Measurements from ENCODE around the gene CFDP1.

DNA sequence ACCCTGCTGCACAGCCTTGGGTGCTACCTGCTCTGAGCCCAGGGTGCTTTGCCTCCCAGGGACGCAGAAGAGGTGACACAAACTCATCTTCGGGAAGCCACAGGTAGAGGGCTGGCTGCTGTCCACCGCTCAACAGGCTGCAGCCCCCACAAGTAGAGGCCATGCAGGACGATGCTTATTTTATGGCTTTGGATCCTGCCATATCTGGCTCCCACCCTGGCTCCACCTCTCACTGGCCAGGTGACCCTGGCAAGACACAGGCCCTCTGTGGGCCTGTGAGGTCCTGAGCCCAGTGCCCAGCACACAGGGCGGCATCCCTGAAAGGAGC lies 170.5 kb downstream of the CFDP1 start:
- no peak for TF ChIP-seq CTCF (IDR thresholded peaks at IDR 0.05; ENCODE audit: low read depth, low read length)
- TF ChIP-seq POLR2A (IDR thresholded peaks at IDR 0.05; ENCODE audit: extremely low read depth, insufficient read length), result no peak
- no peak for TF ChIP-seq MYC (IDR thresholded peaks at IDR 0.05; ENCODE audit: low read depth, low read length)
